HCT116 (cell line): ENCODE measurements around the gene DERL2.

Experiments used
- CTCF ChIP-seq, 3 experiments: fragments of 200-600 bp in 1 of 3; sonication (generic) in 1 of 3; IDR thresholded peaks in 2 of 3; conservative IDR thresholded peaks in 1 of 3; 2 replicates each; pipeline ENCODE4 v1.5.1; 2012 to 2017; ENCODE audit warnings: low read depth in 2 of 3, low read length in 2 of 3, antibody characterized with exemption in 1 of 3, borderline replicate concordance in 1 of 3, control low read depth in 1 of 3, mild to moderate bottlenecking in 1 of 3, mixed read lengths in 1 of 3, mixed run types in 1 of 3, moderate library complexity in 1 of 3; ENCODE audit not compliant: insufficient read depth in 1 of 3
- EZH2 ChIP-seq: fragments of 200-600 bp; sonication (generic); IDR thresholded peaks from 2 replicates; pipeline ENCODE4 v1.6.1; 2017; ENCODE audit warnings: antibody characterized with exemption, mixed run types
- POLR2A ChIP-seq: IDR thresholded peaks from 2 replicates; pipeline ENCODE4 v1.7.0; 2011; ENCODE audit warnings: borderline replicate concordance; ENCODE audit not compliant: insufficient read depth, insufficient read length; ENCODE audit errors: extremely low read depth
- POLR2AphosphoS5 ChIP-seq: IDR thresholded peaks from 2 replicates; pipeline ENCODE4 v1.6.1; 2011; ENCODE audit warnings: mild to moderate bottlenecking, low read depth, low read length, moderate library complexity
- REST ChIP-seq: IDR thresholded peaks from 2 replicates; pipeline ENCODE4 v1.6.1; 2012; ENCODE audit warnings: low read depth
- TCF7L2 ChIP-seq: IDR thresholded peaks from 2 replicates; pipeline ENCODE4 v1.7.0; 2011; ENCODE audit warnings: borderline replicate concordance, inconsistent platforms; ENCODE audit not compliant: insufficient read depth, insufficient read length; ENCODE audit errors: extremely low read depth
- YY1 ChIP-seq: IDR thresholded peaks from 2 replicates; pipeline ENCODE4 v1.6.1; 2011; ENCODE audit warnings: low read length, low read depth, moderate library complexity, mild to moderate bottlenecking; ENCODE audit not compliant: insufficient replicate concordance; ENCODE audit errors: extremely low read depth

GRCh38 chr17:5531085-5531418, 45.1 kb upstream of the DERL2 start:
- TF ChIP-seq POLR2A (no peak), CTCF (IDR thresholded peaks at IDR 0.05 in 2 of 3, conservative IDR thresholded peaks at IDR 0.05 in 1 of 3; ENCODE audit: borderline replicate concordance in 1 of 3, insufficient read depth in 1 of 3, low read depth in 2 of 3, low read length in 2 of 3) (no peak), TCF7L2 (no peak), YY1 (no peak), POLR2AphosphoS5 (no peak), EZH2 (no peak), REST (no peak)
